Liver (tissue), 3 donors: Measurements from ENCODE around the gene TINAG.

Experiments
- EGR1 ChIP-seq, 2 donors: IDR thresholded peaks; 2 replicates each; pipeline ENCODE4 v1.6.1; 2016 to 2018; ENCODE audit warnings: antibody characterized with exemption in 2 of 2, low read depth in 2 of 2
- GABPA ChIP-seq, 2 donors: IDR thresholded peaks in 1 of 2; conservative IDR thresholded peaks in 1 of 2; 2 replicates each; pipeline ENCODE4 v1.6.1; 2016; ENCODE audit warnings: antibody characterized with exemption in 2 of 2, mild to moderate bottlenecking in 1 of 2, moderate library complexity in 1 of 2
- JUND ChIP-seq, 2 donors: IDR thresholded peaks; 2 replicates each; pipeline ENCODE4 v1.6.1; 2016; ENCODE audit warnings: antibody characterized with exemption in 2 of 2
- NR2F2 ChIP-seq: IDR thresholded peaks from 2 replicates; pipeline ENCODE4 v1.6.1; 2016; ENCODE audit warnings: antibody characterized with exemption
- RAD21 ChIP-seq, 2 donors: IDR thresholded peaks; 2 replicates each; pipeline ENCODE4 v1.6.1; 2016; ENCODE audit warnings: antibody characterized with exemption in 2 of 2, mild to moderate bottlenecking in 2 of 2
- RXRA ChIP-seq, 2 donors: IDR thresholded peaks; 2 replicates each; pipeline ENCODE4 v1.6.1; 2017 to 2018; ENCODE audit warnings: antibody characterized with exemption in 2 of 2, mild to moderate bottlenecking in 1 of 2
- SP1 ChIP-seq: IDR thresholded peaks from 2 replicates; pipeline ENCODE4 v1.6.1; 2018; ENCODE audit warnings: antibody characterized with exemption, mild to moderate bottlenecking
- TAF1 ChIP-seq: conservative IDR thresholded peaks from 2 replicates; pipeline ENCODE4 v1.6.1; 2016; ENCODE audit warnings: antibody characterized with exemption, mild to moderate bottlenecking
- YY1 ChIP-seq: IDR thresholded peaks from 2 replicates; pipeline ENCODE4 v1.6.1; 2016; ENCODE audit warnings: antibody characterized with exemption, mild to moderate bottlenecking
- TF ChIP-seq, protein P1 (sequence below): fragments of 150-350 bp; IDR thresholded peaks from 2 replicates; pipeline ENCODE4 v1.5.1; 2017; ENCODE audit warnings: improper control_type of control experiment, low read depth, low read length; ENCODE audit not compliant: missing input control
- TF ChIP-seq, protein P2 (sequence below): IDR thresholded peaks from 2 replicates; pipeline ENCODE4 v1.6.1; 2016; ENCODE audit warnings: antibody characterized with exemption
- TF ChIP-seq, protein P3 (sequence below): IDR thresholded peaks from 2 replicates; pipeline ENCODE4 v1.6.1; 2016; ENCODE audit warnings: antibody characterized with exemption
- TF ChIP-seq, protein P4 (sequence below): IDR thresholded peaks from 2 replicates; pipeline ENCODE4 v1.6.1; 2016; ENCODE audit warnings: antibody characterized with exemption
- TF ChIP-seq, protein P5 (sequence below): IDR thresholded peaks from 2 replicates; pipeline ENCODE4 v1.6.1; 2016; ENCODE audit warnings: antibody characterized with exemption, mild to moderate bottlenecking
- donor health status: healthy.
- donor health status: healthy.

DNA sequence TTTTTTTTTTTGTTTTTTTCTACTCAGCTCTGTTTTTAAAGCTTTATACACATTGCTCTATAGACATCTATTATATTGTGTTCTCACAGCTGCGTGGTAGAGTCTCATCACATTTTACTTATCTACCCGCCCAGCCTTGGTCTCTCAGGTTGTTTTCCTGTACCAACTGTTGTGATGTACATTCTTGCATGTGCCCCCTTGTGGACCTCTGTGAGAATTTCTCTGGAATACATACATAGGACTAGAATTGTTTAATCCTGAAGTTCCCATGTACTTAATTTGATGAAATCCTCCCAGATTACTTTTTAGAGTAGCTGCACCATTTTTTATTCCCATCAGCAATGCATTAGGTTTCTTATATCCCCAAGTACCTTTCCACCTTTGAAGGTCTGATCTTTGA, 40.4 kb upstream of the TINAG start:
- TF ChIP-seq, protein P1, sequence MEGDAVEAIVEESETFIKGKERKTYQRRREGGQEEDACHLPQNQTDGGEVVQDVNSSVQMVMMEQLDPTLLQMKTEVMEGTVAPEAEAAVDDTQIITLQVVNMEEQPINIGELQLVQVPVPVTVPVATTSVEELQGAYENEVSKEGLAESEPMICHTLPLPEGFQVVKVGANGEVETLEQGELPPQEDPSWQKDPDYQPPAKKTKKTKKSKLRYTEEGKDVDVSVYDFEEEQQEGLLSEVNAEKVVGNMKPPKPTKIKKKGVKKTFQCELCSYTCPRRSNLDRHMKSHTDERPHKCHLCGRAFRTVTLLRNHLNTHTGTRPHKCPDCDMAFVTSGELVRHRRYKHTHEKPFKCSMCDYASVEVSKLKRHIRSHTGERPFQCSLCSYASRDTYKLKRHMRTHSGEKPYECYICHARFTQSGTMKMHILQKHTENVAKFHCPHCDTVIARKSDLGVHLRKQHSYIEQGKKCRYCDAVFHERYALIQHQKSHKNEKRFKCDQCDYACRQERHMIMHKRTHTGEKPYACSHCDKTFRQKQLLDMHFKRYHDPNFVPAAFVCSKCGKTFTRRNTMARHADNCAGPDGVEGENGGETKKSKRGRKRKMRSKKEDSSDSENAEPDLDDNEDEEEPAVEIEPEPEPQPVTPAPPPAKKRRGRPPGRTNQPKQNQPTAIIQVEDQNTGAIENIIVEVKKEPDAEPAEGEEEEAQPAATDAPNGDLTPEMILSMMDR = peak; percentile 56
- TF ChIP-seq, protein P2, sequence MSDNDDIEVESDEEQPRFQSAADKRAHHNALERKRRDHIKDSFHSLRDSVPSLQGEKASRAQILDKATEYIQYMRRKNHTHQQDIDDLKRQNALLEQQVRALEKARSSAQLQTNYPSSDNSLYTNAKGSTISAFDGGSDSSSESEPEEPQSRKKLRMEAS = no peak
- TF ChIP-seq SP1 = no peak
- TF ChIP-seq, protein P3, sequence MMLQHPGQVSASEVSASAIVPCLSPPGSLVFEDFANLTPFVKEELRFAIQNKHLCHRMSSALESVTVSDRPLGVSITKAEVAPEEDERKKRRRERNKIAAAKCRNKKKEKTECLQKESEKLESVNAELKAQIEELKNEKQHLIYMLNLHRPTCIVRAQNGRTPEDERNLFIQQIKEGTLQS = no peak
- no peak for TF ChIP-seq TAF1
- no peak for TF ChIP-seq GABPA (IDR thresholded peaks at IDR 0.05 in 1 of 2, conservative IDR thresholded peaks at IDR 0.05 in 1 of 2)
- TF ChIP-seq, protein P4, sequence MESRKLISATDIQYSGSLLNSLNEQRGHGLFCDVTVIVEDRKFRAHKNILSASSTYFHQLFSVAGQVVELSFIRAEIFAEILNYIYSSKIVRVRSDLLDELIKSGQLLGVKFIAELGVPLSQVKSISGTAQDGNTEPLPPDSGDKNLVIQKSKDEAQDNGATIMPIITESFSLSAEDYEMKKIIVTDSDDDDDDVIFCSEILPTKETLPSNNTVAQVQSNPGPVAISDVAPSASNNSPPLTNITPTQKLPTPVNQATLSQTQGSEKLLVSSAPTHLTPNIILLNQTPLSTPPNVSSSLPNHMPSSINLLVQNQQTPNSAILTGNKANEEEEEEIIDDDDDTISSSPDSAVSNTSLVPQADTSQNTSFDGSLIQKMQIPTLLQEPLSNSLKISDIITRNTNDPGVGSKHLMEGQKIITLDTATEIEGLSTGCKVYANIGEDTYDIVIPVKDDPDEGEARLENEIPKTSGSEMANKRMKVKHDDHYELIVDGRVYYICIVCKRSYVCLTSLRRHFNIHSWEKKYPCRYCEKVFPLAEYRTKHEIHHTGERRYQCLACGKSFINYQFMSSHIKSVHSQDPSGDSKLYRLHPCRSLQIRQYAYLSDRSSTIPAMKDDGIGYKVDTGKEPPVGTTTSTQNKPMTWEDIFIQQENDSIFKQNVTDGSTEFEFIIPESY = no peak
- TF ChIP-seq EGR1 (IDR thresholded peaks at IDR 0.05; ENCODE audit: low read depth in 2 of 2) = no peak
- TF ChIP-seq JUND (IDR thresholded peaks at IDR 0.05) = no peak
- no peak for TF ChIP-seq NR2F2
- no peak for TF ChIP-seq YY1
- no peak for TF ChIP-seq RXRA (IDR thresholded peaks at IDR 0.05)
- TF ChIP-seq, protein P5, sequence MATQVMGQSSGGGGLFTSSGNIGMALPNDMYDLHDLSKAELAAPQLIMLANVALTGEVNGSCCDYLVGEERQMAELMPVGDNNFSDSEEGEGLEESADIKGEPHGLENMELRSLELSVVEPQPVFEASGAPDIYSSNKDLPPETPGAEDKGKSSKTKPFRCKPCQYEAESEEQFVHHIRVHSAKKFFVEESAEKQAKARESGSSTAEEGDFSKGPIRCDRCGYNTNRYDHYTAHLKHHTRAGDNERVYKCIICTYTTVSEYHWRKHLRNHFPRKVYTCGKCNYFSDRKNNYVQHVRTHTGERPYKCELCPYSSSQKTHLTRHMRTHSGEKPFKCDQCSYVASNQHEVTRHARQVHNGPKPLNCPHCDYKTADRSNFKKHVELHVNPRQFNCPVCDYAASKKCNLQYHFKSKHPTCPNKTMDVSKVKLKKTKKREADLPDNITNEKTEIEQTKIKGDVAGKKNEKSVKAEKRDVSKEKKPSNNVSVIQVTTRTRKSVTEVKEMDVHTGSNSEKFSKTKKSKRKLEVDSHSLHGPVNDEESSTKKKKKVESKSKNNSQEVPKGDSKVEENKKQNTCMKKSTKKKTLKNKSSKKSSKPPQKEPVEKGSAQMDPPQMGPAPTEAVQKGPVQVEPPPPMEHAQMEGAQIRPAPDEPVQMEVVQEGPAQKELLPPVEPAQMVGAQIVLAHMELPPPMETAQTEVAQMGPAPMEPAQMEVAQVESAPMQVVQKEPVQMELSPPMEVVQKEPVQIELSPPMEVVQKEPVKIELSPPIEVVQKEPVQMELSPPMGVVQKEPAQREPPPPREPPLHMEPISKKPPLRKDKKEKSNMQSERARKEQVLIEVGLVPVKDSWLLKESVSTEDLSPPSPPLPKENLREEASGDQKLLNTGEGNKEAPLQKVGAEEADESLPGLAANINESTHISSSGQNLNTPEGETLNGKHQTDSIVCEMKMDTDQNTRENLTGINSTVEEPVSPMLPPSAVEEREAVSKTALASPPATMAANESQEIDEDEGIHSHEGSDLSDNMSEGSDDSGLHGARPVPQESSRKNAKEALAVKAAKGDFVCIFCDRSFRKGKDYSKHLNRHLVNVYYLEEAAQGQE = no peak
- peak; percentile 75 to 89 for TF ChIP-seq RAD21 (IDR thresholded peaks at IDR 0.05)
